HG02840 (cell line): Measurements from ENCODE around the gene SDK1.

ENCODE experiments used
- ATAC-seq: cut with Tn5 transposase; IDR thresholded peaks from one replicate; pipeline ENCODE4 v1.9.1; 2021; ENCODE audit warnings: mild to moderate bottlenecking, moderate library complexity, moderate number of reproducible peaks; ENCODE audit not compliant: unreplicated experiment, low FRiP score

SDK1 gene

GRCh38 chr7:4174016-4174415 is 873.0 kb downstream of the SDK1 start:
- no peak for ATAC-seq

GRCh38 chr7:4174451-4174850 is 873.4 kb downstream of the SDK1 start:
- ATAC-seq: no peak

- ATAC-seq: no peak
These were observed 873.8 kb downstream of the SDK1 start for GRCh38 chr7:4174884-4175283.

GRCh38 chr7:4175346-4175973 is 874.4 kb downstream of the SDK1 start:
- no peak for ATAC-seq

GRCh38 chr7:4177001-4177400 is 875.9 kb downstream of the SDK1 start:
- no peak for ATAC-seq

- ATAC-seq: no peak
These were observed 877.4 kb downstream of the SDK1 start for GRCh38 chr7:4178416-4178815.

GRCh38 chr7:4178916-4179687 is 878.0 kb downstream of the SDK1 start:
- no peak for ATAC-seq

GRCh38 chr7:4179688-4180380 is 878.8 kb downstream of the SDK1 start:
- ATAC-seq: no peak

GRCh38 chr7:4181446-4181845 is 880.4 kb downstream of the SDK1 start:
- no peak for ATAC-seq

- ATAC-seq: no peak
These were observed 881.7 kb downstream of the SDK1 start for GRCh38 chr7:4182605-4183300.

GRCh38 chr7:4184653-4185052 is 883.6 kb downstream of the SDK1 start:
- ATAC-seq: no peak

- no peak for ATAC-seq
These were observed 884.1 kb downstream of the SDK1 start for GRCh38 chr7:4185136-4185535.

GRCh38 chr7:4185721-4186512 is 884.9 kb downstream of the SDK1 start:
- no peak for ATAC-seq

- ATAC-seq: no peak
These were observed 885.4 kb downstream of the SDK1 start for GRCh38 chr7:4186513-4186780.

- no peak for ATAC-seq
These were observed 887.6 kb downstream of the SDK1 start for GRCh38 chr7:4188651-4189050.

- no peak for ATAC-seq
These were observed 888.1 kb downstream of the SDK1 start for GRCh38 chr7:4189131-4189570.

- no peak for ATAC-seq
These were observed 889.2 kb downstream of the SDK1 start for GRCh38 chr7:4190010-4190981.

- no peak for ATAC-seq
These were observed 890.0 kb downstream of the SDK1 start for GRCh38 chr7:4191046-4191445.

- ATAC-seq: no peak
These were observed 890.5 kb downstream of the SDK1 start for GRCh38 chr7:4191525-4191924.
